Measurements from ENCODE around the gene CHD9.

DNA sequence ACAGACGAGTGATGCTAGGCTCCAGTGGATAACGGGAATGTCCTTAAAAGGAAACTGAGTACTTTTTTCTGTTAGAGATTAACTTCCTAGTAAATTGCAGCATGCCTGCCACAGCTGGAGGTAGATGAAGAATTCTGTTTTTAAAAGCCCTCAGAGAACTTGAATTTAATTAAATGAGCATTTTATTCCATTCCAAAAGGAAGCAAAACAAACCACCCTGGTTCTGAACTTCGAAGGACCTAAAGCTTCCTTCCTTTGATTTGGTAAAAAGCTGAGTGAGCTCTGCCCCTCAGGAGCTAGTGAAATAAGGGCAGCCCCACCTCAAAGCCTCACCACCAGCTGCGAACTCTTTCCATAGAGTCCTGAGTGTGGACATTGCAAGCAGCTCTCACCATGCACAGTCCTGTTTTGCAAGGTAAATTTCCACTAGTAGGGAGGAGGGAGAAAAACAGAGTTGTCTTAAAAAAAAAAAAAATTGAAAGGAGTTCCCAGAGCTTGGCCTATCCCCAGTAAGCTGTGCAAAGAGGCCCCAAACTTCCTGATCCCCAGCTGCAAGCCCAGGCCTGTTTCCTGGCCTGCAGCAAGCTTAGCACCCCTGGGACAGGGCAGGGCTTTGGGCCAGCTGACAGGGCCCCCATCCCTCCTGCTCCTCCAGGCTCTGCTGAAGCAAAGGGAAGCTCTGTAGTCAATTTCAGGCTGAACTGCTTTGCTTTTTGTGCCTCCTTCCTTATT is 13.3 kb upstream of the CHD9 start:
- TF ChIP-seq, protein P1, sequence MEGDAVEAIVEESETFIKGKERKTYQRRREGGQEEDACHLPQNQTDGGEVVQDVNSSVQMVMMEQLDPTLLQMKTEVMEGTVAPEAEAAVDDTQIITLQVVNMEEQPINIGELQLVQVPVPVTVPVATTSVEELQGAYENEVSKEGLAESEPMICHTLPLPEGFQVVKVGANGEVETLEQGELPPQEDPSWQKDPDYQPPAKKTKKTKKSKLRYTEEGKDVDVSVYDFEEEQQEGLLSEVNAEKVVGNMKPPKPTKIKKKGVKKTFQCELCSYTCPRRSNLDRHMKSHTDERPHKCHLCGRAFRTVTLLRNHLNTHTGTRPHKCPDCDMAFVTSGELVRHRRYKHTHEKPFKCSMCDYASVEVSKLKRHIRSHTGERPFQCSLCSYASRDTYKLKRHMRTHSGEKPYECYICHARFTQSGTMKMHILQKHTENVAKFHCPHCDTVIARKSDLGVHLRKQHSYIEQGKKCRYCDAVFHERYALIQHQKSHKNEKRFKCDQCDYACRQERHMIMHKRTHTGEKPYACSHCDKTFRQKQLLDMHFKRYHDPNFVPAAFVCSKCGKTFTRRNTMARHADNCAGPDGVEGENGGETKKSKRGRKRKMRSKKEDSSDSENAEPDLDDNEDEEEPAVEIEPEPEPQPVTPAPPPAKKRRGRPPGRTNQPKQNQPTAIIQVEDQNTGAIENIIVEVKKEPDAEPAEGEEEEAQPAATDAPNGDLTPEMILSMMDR (IDR thresholded peaks at IDR 0.05) = no peak
- TF ChIP-seq POLR2A (IDR thresholded peaks at IDR 0.05) (no peak), POLR2AphosphoS5 (IDR thresholded peaks at IDR 0.05) (no peak)

All from sigmoid colon (tissue), 4 donors.